ENCODE measurements around the gene ERBB4. TPM values are rescaled to one million over a fixed set of nuclear protein-coding genes. Genes with fewer than 3 reads are reported as not detected.

Gene ERBB4
- total and polyA plus RNA-seq, 3 experiments from 2014 or later: not detected

GRCh38 chr2:211359347-211359746 is 1179.3 kb downstream of the ERBB4 start:
- Histone ChIP-seq H3K4me1 (ENCODE audit: insufficient read depth, low read length) (no peaks in the 10 kb centered on the region), H3K27ac (ENCODE audit: low read depth, low read length) (no peak overlapping the region), H3K27me3 (ENCODE audit: insufficient read depth, low read length, poor library complexity, severe bottlenecking) (no peaks in the 10 kb centered on the region), H3K36me3 (ENCODE audit: insufficient read depth, low read length) (no peaks in the 10 kb centered on the region), H3K4me3 (ENCODE audit: low read length) (no peak overlapping the region), H3K9me3 (ENCODE audit: low read length) (no peaks in the 10 kb centered on the region)
- Mint-ChIP-seq H3K27me3 (no peaks in the 10 kb centered on the region), H3K9me3 (peaks cover 0 to 9% (median 6%) of the 10 kb centered on the region in 5 donors), H3K36me3 (no peaks in the 10 kb centered on the region), H3K4me1 (no peaks in the 10 kb centered on the region), H3K4me3 (no peak overlapping the region), H3K27ac (no peak overlapping the region)
- ChIA-PET POLR2A (interaction anchor here (0.6 kb wide), 1 partner anchor 632 kb away, joined by 3 read pairs; no protein-coding TSS in a partner anchor), CTCF (no interaction called here)
- DNase-seq: no peak

GRCh38 chr2:211358504-211358903 is 1180.1 kb downstream of the ERBB4 start:
- H3K9me3 Mint-ChIP-seq: peaks cover 0 to 9% (median 3%) of the 10 kb centered on the region in 5 donors
- ChIA-PET CTCF (no interaction called here), POLR2A (no interaction called here)
- Histone ChIP-seq H3K36me3 (ENCODE audit: insufficient read depth, low read length) (no peaks in the 10 kb centered on the region), H3K9me3 (ENCODE audit: low read length) (no peaks in the 10 kb centered on the region), H3K27me3 (ENCODE audit: insufficient read depth, low read length, poor library complexity, severe bottlenecking) (no peaks in the 10 kb centered on the region), H3K4me1 (ENCODE audit: insufficient read depth, low read length) (no peaks in the 10 kb centered on the region), H3K27ac (ENCODE audit: low read depth, low read length) (no peak overlapping the region), H3K4me3 (ENCODE audit: low read length) (no peak overlapping the region)
- no peaks in the 10 kb centered on the region for H3K27me3 Mint-ChIP-seq
- H3K4me3 Mint-ChIP-seq: no peak overlapping the region
- H3K4me1 Mint-ChIP-seq: no peaks in the 10 kb centered on the region
- H3K36me3 Mint-ChIP-seq: no peaks in the 10 kb centered on the region
- no peak overlapping the region for H3K27ac Mint-ChIP-seq
- no peak for DNase-seq

GRCh38 chr2:211354481-211354880 is 1184.1 kb downstream of the ERBB4 start:
- Histone ChIP-seq H3K27ac (ENCODE audit: low read depth, low read length) (no peak overlapping the region), H3K9me3 (ENCODE audit: low read length) (no peaks in the 10 kb centered on the region), H3K4me1 (ENCODE audit: insufficient read depth, low read length) (no peaks in the 10 kb centered on the region), H3K4me3 (ENCODE audit: low read length) (no peak overlapping the region), H3K27me3 (ENCODE audit: insufficient read depth, low read length, poor library complexity, severe bottlenecking) (no peaks in the 10 kb centered on the region), H3K36me3 (ENCODE audit: insufficient read depth, low read length) (no peaks in the 10 kb centered on the region)
- Mint-ChIP-seq H3K27me3 (no peaks in the 10 kb centered on the region), H3K27ac (no peak overlapping the region), H3K4me3 (no peak overlapping the region), H3K9me3 (peaks cover 0 to 15% (median 2%) of the 10 kb centered on the region in 5 donors), H3K4me1 (no peaks in the 10 kb centered on the region), H3K36me3 (no peaks in the 10 kb centered on the region)
- POLR2A ChIA-PET: no interaction called here
- CTCF ChIA-PET: no interaction called here
- no peak for DNase-seq

GRCh38 chr2:211351987-211352386 is 1186.6 kb downstream of the ERBB4 start:
- Histone ChIP-seq H3K36me3 (ENCODE audit: insufficient read depth, low read length) (no peaks in the 10 kb centered on the region), H3K27me3 (ENCODE audit: insufficient read depth, low read length, poor library complexity, severe bottlenecking) (no peaks in the 10 kb centered on the region), H3K4me3 (ENCODE audit: low read length) (no peak overlapping the region), H3K4me1 (ENCODE audit: insufficient read depth, low read length) (no peaks in the 10 kb centered on the region), H3K9me3 (ENCODE audit: low read length) (no peaks in the 10 kb centered on the region), H3K27ac (ENCODE audit: low read depth, low read length) (no peak overlapping the region)
- ChIA-PET CTCF (no interaction called here), POLR2A (no interaction called here)
- Mint-ChIP-seq H3K27ac (no peak overlapping the region), H3K36me3 (no peaks in the 10 kb centered on the region), H3K9me3 (peaks cover 0 to 8% (median 0%) of the 10 kb centered on the region in 5 donors), H3K27me3 (no peaks in the 10 kb centered on the region), H3K4me3 (no peak overlapping the region), H3K4me1 (no peaks in the 10 kb centered on the region)
- no peak for DNase-seq

GRCh38 chr2:211349031-211349430 is 1189.6 kb downstream of the ERBB4 start:
- Mint-ChIP-seq H3K27ac (no peak overlapping the region), H3K27me3 (no peaks in the 10 kb centered on the region), H3K9me3 (peaks cover 0 to 12% (median 0%) of the 10 kb centered on the region in 5 donors), H3K4me1 (no peaks in the 10 kb centered on the region), H3K4me3 (no peak overlapping the region), H3K36me3 (no peaks in the 10 kb centered on the region)
- ChIA-PET CTCF (no interaction called here), POLR2A (no interaction called here)
- H3K36me3 ChIP-seq (ENCODE audit: insufficient read depth, low read length): no peaks in the 10 kb centered on the region
- no peaks in the 10 kb centered on the region for H3K9me3 ChIP-seq (ENCODE audit: low read length)
- H3K4me1 ChIP-seq (ENCODE audit: insufficient read depth, low read length): no peaks in the 10 kb centered on the region
- no peak overlapping the region for H3K4me3 ChIP-seq (ENCODE audit: low read length)
- no peaks in the 10 kb centered on the region for H3K27me3 ChIP-seq (ENCODE audit: insufficient read depth, low read length, poor library complexity, severe bottlenecking)
- DNase-seq: no peak
- no peak overlapping the region for H3K27ac ChIP-seq (ENCODE audit: low read depth, low read length)

GRCh38 chr2:211347328-211347727 is 1191.3 kb downstream of the ERBB4 start:
- H3K27me3 ChIP-seq (ENCODE audit: insufficient read depth, low read length, poor library complexity, severe bottlenecking): no peaks in the 10 kb centered on the region
- Mint-ChIP-seq H3K27me3 (no peaks in the 10 kb centered on the region), H3K4me3 (no peak overlapping the region), H3K9me3 (peaks cover 0 to 4% (median 0%) of the 10 kb centered on the region in 5 donors), H3K36me3 (no peaks in the 10 kb centered on the region), H3K27ac (no peak overlapping the region), H3K4me1 (no peaks in the 10 kb centered on the region)
- no peak overlapping the region for H3K4me3 ChIP-seq (ENCODE audit: low read length)
- H3K36me3 ChIP-seq (ENCODE audit: insufficient read depth, low read length): no peaks in the 10 kb centered on the region
- no peak overlapping the region for H3K27ac ChIP-seq (ENCODE audit: low read depth, low read length)
- no peak for DNase-seq
- ChIA-PET POLR2A (no interaction called here), CTCF (no interaction called here)
- no peaks in the 10 kb centered on the region for H3K4me1 ChIP-seq (ENCODE audit: insufficient read depth, low read length)
- no peaks in the 10 kb centered on the region for H3K9me3 ChIP-seq (ENCODE audit: low read length)

- H3K27ac Mint-ChIP-seq: no peak overlapping the region
- Histone ChIP-seq H3K4me1 (ENCODE audit: insufficient read depth, low read length) (no peaks in the 10 kb centered on the region), H3K36me3 (ENCODE audit: insufficient read depth, low read length) (no peaks in the 10 kb centered on the region), H3K4me3 (ENCODE audit: low read length) (no peak overlapping the region), H3K27me3 (ENCODE audit: insufficient read depth, low read length, poor library complexity, severe bottlenecking) (no peaks in the 10 kb centered on the region), H3K9me3 (ENCODE audit: low read length) (no peaks in the 10 kb centered on the region), H3K27ac (ENCODE audit: low read depth, low read length) (no peak overlapping the region)
- no peak for DNase-seq
- ChIA-PET CTCF (no interaction called here), POLR2A (no interaction called here)
- peaks cover 0 to 9% (median 2%) of the 10 kb centered on the region in 5 donors for H3K9me3 Mint-ChIP-seq
- no peaks in the 10 kb centered on the region for H3K4me1 Mint-ChIP-seq
- no peaks in the 10 kb centered on the region for H3K36me3 Mint-ChIP-seq
- H3K27me3 Mint-ChIP-seq: no peaks in the 10 kb centered on the region
- no peak overlapping the region for H3K4me3 Mint-ChIP-seq
Measured at GRCh38 chr2:211344289-211344688, 1194.3 kb downstream of the ERBB4 start.

- H3K9me3 Mint-ChIP-seq: peaks cover 0 to 11% (median 1%) of the 10 kb centered on the region in 5 donors
- Histone ChIP-seq H3K27me3 (ENCODE audit: insufficient read depth, low read length, poor library complexity, severe bottlenecking) (no peaks in the 10 kb centered on the region), H3K4me1 (ENCODE audit: insufficient read depth, low read length) (no peaks in the 10 kb centered on the region), H3K36me3 (ENCODE audit: insufficient read depth, low read length) (no peaks in the 10 kb centered on the region), H3K27ac (ENCODE audit: low read depth, low read length) (no peak overlapping the region), H3K9me3 (ENCODE audit: low read length) (no peaks in the 10 kb centered on the region), H3K4me3 (ENCODE audit: low read length) (no peak overlapping the region)
- no peaks in the 10 kb centered on the region for H3K27me3 Mint-ChIP-seq
- POLR2A ChIA-PET: no interaction called here
- no peaks in the 10 kb centered on the region for H3K4me1 Mint-ChIP-seq
- H3K27ac Mint-ChIP-seq: no peak overlapping the region
- CTCF ChIA-PET: no interaction called here
- H3K36me3 Mint-ChIP-seq: no peaks in the 10 kb centered on the region
- DNase-seq: no peak
- no peak overlapping the region for H3K4me3 Mint-ChIP-seq
Measured at GRCh38 chr2:211333377-211333776, 1205.2 kb downstream of the ERBB4 start.

GRCh38 chr2:211331736-211332135 is 1206.9 kb downstream of the ERBB4 start:
- no peak overlapping the region for H3K27ac ChIP-seq (ENCODE audit: low read depth, low read length)
- POLR2A ChIA-PET: no interaction called here
- H3K36me3 Mint-ChIP-seq: no peaks in the 10 kb centered on the region
- H3K4me3 ChIP-seq (ENCODE audit: low read length): no peak overlapping the region
- H3K9me3 Mint-ChIP-seq: peaks cover 0 to 11% (median 0%) of the 10 kb centered on the region in 5 donors
- no peaks in the 10 kb centered on the region for H3K4me1 Mint-ChIP-seq
- H3K9me3 ChIP-seq (ENCODE audit: low read length): no peaks in the 10 kb centered on the region
- H3K4me1 ChIP-seq (ENCODE audit: insufficient read depth, low read length): no peaks in the 10 kb centered on the region
- DNase-seq: no peak
- H3K36me3 ChIP-seq (ENCODE audit: insufficient read depth, low read length): no peaks in the 10 kb centered on the region
- H3K27me3 ChIP-seq (ENCODE audit: insufficient read depth, low read length, poor library complexity, severe bottlenecking): no peaks in the 10 kb centered on the region
- no peak overlapping the region for H3K27ac Mint-ChIP-seq
- CTCF ChIA-PET: no interaction called here
- H3K4me3 Mint-ChIP-seq: no peak overlapping the region
- no peaks in the 10 kb centered on the region for H3K27me3 Mint-ChIP-seq

All from CD8-positive, alpha-beta memory T cell (primary cell).